Subcutaneous abdominal adipose tissue (tissue), 5 donors: ENCODE measurements around the gene FOSB.

Source experiments
- H3K27ac ChIP-seq: one replicate; pipeline ENCODE4 v1.7.0; 2013; ENCODE audit warnings: low read depth, mild to moderate bottlenecking, inconsistent platforms, low read length, moderate library complexity
- H3K27me3 ChIP-seq, 5 donors: one replicate each; pipeline ENCODE4 v1.7.0; 2013; ENCODE audit warnings: low read length in 5 of 5, inconsistent platforms in 1 of 5; ENCODE audit not compliant: control insufficient read depth in 5 of 5, insufficient read depth in 4 of 5
- H3K36me3 ChIP-seq, 5 donors: one replicate each; pipeline ENCODE4 v1.7.0; 2013; ENCODE audit warnings: low read length in 5 of 5; ENCODE audit not compliant: control insufficient read depth in 5 of 5, insufficient read depth in 5 of 5
- H3K4me1 ChIP-seq, 5 donors: one replicate each; pipeline ENCODE4 v1.7.0; 2013; ENCODE audit warnings: low read length in 5 of 5, mild to moderate bottlenecking in 3 of 5, moderate library complexity in 1 of 5; ENCODE audit not compliant: control insufficient read depth in 5 of 5, insufficient read depth in 5 of 5
- H3K4me3 ChIP-seq, 5 donors: one replicate each; pipeline ENCODE4 v1.7.0; 2013; ENCODE audit warnings: low read length in 5 of 5, low read depth in 1 of 5
- H3K9ac ChIP-seq, 5 donors: one replicate each; pipeline ENCODE4 v1.7.0; 2013; ENCODE audit warnings: low read length in 5 of 5, mild to moderate bottlenecking in 4 of 5, moderate library complexity in 3 of 5
- H3K9me3 ChIP-seq, 5 donors: one replicate each; pipeline ENCODE4 v1.7.0; 2013; ENCODE audit warnings: low read length in 5 of 5; ENCODE audit not compliant: control insufficient read depth in 5 of 5
- donor health status: healthy.
- donor health status: healthy.
- donor health status: healthy.
- donor health status: healthy.
- donor health status: healthy.

FOSB gene

GRCh38 chr19:45477186-45477585 lies 9.4 kb downstream of the FOSB start:
- Histone ChIP-seq H3K4me3 (no peak overlapping the region), H3K4me1 (peaks cover 1 to 20% (median 11%) of the 10 kb centered on the region in 5 donors), H3K9ac (no peak overlapping the region), H3K27me3 (peaks cover 0 to 4% (median 0%) of the 10 kb centered on the region in 5 donors), H3K36me3 (peaks cover 0 to 12% (median 8%) of the 10 kb centered on the region in 5 donors), H3K27ac (no peak overlapping the region), H3K9me3 (no peaks in the 10 kb centered on the region)

DNA sequence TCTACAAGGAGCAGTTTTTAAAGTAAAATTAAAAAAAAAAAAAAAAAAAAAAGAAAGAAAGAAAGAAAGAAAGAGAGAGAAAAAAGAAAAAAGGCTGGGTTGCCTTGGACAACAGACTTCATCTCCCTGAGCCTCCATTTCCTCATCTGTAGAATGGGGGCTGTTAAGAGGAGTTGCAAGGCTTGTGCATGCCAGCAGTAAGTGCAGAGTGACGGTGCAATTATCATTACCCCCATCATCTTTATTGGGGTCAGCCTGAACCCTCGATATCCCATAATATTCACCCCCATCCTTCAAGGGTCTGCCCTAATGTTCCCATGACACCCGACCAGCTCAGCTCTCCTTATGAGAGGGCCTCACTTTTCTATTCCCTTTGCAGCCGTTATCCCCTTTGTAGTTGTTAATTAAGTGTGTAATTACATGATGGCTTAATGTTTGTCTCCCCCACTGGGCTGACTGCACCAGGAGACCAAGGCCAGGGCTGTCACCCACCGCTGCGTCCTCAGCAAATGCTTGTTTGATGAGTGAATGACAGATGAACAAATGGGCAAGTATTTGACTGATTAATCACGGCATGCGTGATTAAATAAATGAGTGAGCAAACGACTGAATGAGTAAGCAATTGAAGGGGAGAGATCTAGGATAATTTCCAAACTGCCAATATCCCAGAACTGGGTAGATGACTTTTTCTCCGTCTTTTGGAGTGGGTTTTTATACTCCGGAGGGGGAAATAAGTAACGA lies 10.1 kb downstream of the FOSB start:
- Histone ChIP-seq H3K9me3 (no peaks in the 10 kb centered on the region), H3K9ac (peak overlapping the region in 4 of 5 donors; percentile 67 to 98 (median 92)), H3K4me3 (peak overlapping the region; percentile 63 to 87 (median 68)), H3K27ac (peak overlapping the region; percentile 99), H3K27me3 (peaks cover 0 to 4% (median 0%) of the 10 kb centered on the region in 5 donors), H3K36me3 (peaks cover 0 to 5% (median 1%) of the 10 kb centered on the region in 5 donors), H3K4me1 (peaks cover 1 to 14% (median 9%) of the 10 kb centered on the region in 5 donors)

DNA sequence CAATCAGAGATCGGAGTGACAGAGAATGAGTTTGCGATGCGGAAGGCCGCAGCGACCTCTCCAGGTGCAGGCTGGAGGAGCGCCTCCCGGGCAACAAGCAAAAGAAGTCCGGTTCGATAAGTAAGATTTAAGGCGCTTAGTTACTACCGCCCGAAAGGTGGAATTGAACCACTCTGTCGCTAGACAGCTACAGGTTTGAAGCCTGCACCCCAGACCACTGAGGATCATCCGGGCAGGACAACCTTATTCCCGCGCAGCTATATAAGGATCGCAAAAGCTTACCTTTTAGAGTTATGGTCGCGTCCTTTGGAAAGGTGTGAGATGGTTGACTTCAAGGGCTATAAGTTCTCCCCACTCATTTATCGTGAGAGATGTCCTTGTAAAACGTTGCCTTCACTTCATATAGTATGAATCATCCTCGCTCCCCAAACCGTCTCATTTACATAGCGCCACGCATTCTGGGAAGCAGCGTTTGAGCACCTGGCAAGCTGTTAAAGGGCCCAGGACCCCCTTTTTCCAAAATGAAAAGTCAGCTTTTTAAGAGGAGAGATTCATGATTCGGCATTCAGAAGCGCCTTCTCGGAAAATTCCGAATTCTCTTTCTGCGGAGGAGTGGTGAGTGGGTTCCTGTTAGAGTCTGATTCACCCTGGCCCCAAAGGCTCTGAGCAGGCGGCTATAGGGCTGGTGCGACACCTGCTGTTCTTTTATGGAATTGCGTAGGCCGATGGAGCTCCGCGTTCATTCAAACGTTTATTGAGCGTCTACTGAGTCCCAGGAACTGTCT lies 10.8 kb downstream of the FOSB start:
- Histone ChIP-seq H3K27ac (peak overlapping the region; percentile 99), H3K27me3 (peaks cover 0 to 3% (median 0%) of the 10 kb centered on the region in 5 donors), H3K4me3 (peak overlapping the region; percentile 63 to 87 (median 68)), H3K9me3 (no peaks in the 10 kb centered on the region), H3K9ac (peak overlapping the region; percentile 67 to 98 (median 87)), H3K4me1 (peaks cover 1 to 14% (median 9%) of the 10 kb centered on the region in 5 donors), H3K36me3 (peaks cover 0 to 3% (median 0%) of the 10 kb centered on the region in 5 donors)

DNA sequence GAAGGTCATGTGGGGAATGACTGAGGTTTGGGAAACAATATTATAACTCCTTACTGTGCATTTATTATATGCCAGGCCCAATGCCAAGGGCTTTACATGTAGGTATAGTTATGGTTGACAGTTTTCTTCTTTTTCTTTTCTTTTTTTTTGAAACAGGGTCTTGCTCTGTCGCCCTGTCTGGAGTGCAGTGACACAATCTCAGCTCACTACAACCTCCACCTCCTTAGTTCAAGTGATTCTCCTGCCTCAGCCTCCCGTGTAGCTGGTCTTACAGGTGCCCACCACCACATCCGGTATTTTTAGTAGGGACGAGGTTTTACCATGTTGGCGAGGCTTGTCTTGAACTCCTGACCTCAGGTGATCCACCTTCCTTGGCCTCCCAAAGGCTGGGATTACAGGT lies 15.2 kb downstream of the FOSB start:
- Histone ChIP-seq H3K9ac (no peak overlapping the region), H3K4me3 (no peak overlapping the region), H3K9me3 (no peaks in the 10 kb centered on the region), H3K27me3 (no peaks in the 10 kb centered on the region), H3K4me1 (peaks cover 0 to 14% (median 10%) of the 10 kb centered on the region in 5 donors), H3K27ac (no peak overlapping the region), H3K36me3 (no peaks in the 10 kb centered on the region)

- Histone ChIP-seq H3K27ac (no peak overlapping the region), H3K36me3 (peaks cover 0 to 3% (median 0%) of the 10 kb centered on the region in 5 donors), H3K4me3 (no peak overlapping the region), H3K4me1 (peaks cover 0 to 7% (median 3%) of the 10 kb centered on the region in 5 donors), H3K9ac (no peak overlapping the region), H3K9me3 (no peaks in the 10 kb centered on the region), H3K27me3 (no peaks in the 10 kb centered on the region)
Observed at GRCh38 chr19:45484273-45484945, 16.6 kb downstream of the FOSB start.

- Histone ChIP-seq H3K36me3 (peaks cover 0 to 3% (median 0%) of the 10 kb centered on the region in 5 donors), H3K9ac (peak overlapping the region in 4 of 5 donors; percentile 16 to 61 (median 24)), H3K4me1 (peaks cover 0 to 7% (median 3%) of the 10 kb centered on the region in 5 donors), H3K9me3 (no peaks in the 10 kb centered on the region), H3K27ac (peak overlapping the region; percentile 67), H3K4me3 (peak overlapping the region; percentile 64 to 74 (median 71)), H3K27me3 (no peaks in the 10 kb centered on the region)
Observed at GRCh38 chr19:45485305-45486077, 17.7 kb downstream of the FOSB start.

- Histone ChIP-seq H3K9ac (no peak overlapping the region), H3K27ac (no peak overlapping the region), H3K4me1 (peaks cover 0 to 21% (median 17%) of the 10 kb centered on the region in 5 donors), H3K36me3 (peaks cover 0 to 3% (median 0%) of the 10 kb centered on the region in 5 donors), H3K27me3 (peaks cover 0 to 2% (median 0%) of the 10 kb centered on the region in 5 donors), H3K4me3 (no peak overlapping the region), H3K9me3 (no peaks in the 10 kb centered on the region)
Observed at GRCh38 chr19:45488708-45489107, 20.9 kb downstream of the FOSB start.

DNA sequence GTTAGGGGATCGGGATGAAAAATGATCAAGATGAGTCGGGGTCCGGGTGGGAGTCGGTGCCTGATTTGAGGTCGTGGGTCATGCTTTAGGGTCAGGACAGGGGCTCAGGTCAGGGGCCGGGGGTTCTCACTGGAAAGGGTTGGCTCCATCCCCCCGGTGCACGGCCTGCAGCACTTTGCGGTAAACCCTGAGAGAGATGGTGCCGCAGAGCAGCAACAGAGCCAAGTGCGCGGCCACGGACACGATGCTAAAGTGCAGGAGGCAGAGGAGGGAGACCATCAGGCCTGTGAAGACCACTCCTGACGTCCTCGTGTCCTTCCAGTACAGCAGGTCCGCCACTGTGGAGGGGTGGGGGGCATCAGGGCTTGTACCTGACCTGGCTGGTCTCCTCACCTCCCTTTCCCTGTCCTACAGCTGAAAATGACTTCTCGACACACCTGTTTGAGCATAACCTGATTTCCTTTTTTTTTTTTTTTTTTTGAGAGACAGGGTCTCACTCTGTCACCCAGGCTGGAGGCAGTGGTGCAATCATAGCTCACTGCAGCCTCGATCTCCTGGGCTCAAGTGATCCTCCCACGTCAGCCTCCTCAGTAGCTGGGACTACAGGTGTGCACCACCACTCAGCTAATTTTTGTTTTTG lies 21.5 kb downstream of the FOSB start:
- Histone ChIP-seq H3K27me3 (peaks cover 0 to 4% (median 0%) of the 10 kb centered on the region in 5 donors), H3K9ac (no peak overlapping the region), H3K4me1 (peaks cover 0 to 21% (median 17%) of the 10 kb centered on the region in 5 donors), H3K4me3 (no peak overlapping the region), H3K27ac (no peak overlapping the region), H3K9me3 (no peaks in the 10 kb centered on the region), H3K36me3 (peaks cover 0 to 3% (median 0%) of the 10 kb centered on the region in 5 donors)

DNA sequence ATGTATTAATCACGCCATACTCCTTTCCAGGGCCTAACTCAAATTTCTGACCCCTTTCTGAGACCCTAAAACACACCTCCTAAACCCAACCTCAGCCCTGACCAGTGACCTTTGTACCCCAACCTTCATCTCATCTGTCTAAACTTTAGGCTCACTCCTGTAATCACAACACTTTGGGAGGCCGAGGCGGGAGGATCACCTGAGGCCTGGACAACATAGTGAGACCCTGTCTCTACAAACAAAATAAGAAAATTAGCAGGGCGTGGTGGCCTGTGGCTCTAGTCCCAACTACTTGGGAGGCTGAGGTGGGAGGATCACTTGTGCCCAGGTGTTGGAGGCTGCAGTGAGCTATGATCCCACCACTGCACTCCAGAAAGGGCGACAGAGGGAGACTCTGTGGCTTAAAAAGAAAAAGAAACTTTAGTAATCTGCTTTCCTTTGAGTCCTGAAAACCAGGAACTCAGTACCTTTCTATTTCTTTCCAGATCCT lies 24.4 kb downstream of the FOSB start:
- Histone ChIP-seq H3K9me3 (no peaks in the 10 kb centered on the region), H3K4me1 (peaks cover 0 to 27% (median 26%) of the 10 kb centered on the region in 5 donors), H3K4me3 (peak overlapping the region in 3 of 5 donors; percentile 67 to 73 (median 68)), H3K27ac (no peak overlapping the region), H3K27me3 (peaks cover 0 to 13% (median 3%) of the 10 kb centered on the region in 5 donors), H3K9ac (no peak overlapping the region), H3K36me3 (peaks cover 0 to 3% (median 0%) of the 10 kb centered on the region in 5 donors)
